K562 (cell line): Measurements from ENCODE around the gene HSPA2. TPM values are rescaled to one million over a fixed set of nuclear protein-coding genes. Genes with fewer than 3 reads are reported as not detected.

Experiments used
- CCAR2 ChIP-seq: fragments of 200-400 bp; formaldehyde crosslinking; IDR thresholded peaks from 2 replicates; pipeline ENCODE4 v1.6.1; 2017; ENCODE audit warnings: mild to moderate bottlenecking, low read depth, low read length
- NR1H2 ChIP-seq: sonication (generic); formaldehyde crosslinking; IDR thresholded peaks from 2 replicates; pipeline ENCODE4 v1.4.0; 2020; ENCODE audit warnings: mild to moderate bottlenecking, missing genetic modification reagents
- RFX5 ChIP-seq: IDR thresholded peaks from 2 replicates; pipeline ENCODE4 v1.6.1; 2011; ENCODE audit warnings: low read depth, mild to moderate bottlenecking, improper control_type of control experiment, low read length
- SMARCE1 ChIP-seq: fragments of 450-650 bp; IDR thresholded peaks from 2 replicates; pipeline ENCODE4 v1.7.1; 2016; ENCODE audit warnings: mild to moderate bottlenecking
- SMC3 ChIP-seq: conservative IDR thresholded peaks from 2 replicates; pipeline ENCODE4 v1.6.1; 2011; ENCODE audit warnings: low read depth, low read length, improper control_type of control experiment; ENCODE audit not compliant: insufficient read depth
- SREBF2 ChIP-seq: sonication (generic); formaldehyde crosslinking; IDR thresholded peaks from 2 replicates; pipeline ENCODE4 v1.4.0; 2020; ENCODE audit warnings: mild to moderate bottlenecking, missing genetic modification reagents
- TCF7L2 ChIP-seq: fragments of 150-350 bp; IDR thresholded peaks from 2 replicates; pipeline ENCODE4 v1.6.1; 2016; ENCODE audit warnings: low read depth, mild to moderate bottlenecking, low read length, moderate library complexity
- TCFL5 ChIP-seq: fragments of 250-450 bp; sonication (Bioruptor Pico); conservative IDR thresholded peaks from 2 replicates; pipeline ENCODE4 v1.6.1; 2021; ENCODE audit warnings: mild to moderate bottlenecking, moderate library complexity, matching md5 sums
- ZBTB11 ChIP-seq, 3 experiments: fragments of 200-800 bp in 1 of 3; fragments of 250-450 bp in 1 of 3; fragments of 450-650 bp in 1 of 3; sonication (Bioruptor Pico) in 1 of 3; sonication (Bioruptor generic) in 1 of 3; formaldehyde crosslinking in 1 of 3; IDR thresholded peaks; 2 replicates each; pipeline versions ENCODE4 v1.6.1 to v1.8.0; 2016 to 2022; ENCODE audit warnings: mild to moderate bottlenecking in 2 of 3, missing genetic modification characterization in 2 of 3, missing compliant biosample characterization in 1 of 3, moderate library complexity in 1 of 3
- ZNF133 ChIP-seq: fragments of 250-450 bp; sonication (Bioruptor Pico); IDR thresholded peaks from 2 replicates; pipeline ENCODE4 v1.4.0; 2020; ENCODE audit warnings: mild to moderate bottlenecking
- ZNF696 ChIP-seq: fragments of 250-450 bp; sonication (Bioruptor Pico); conservative IDR thresholded peaks from 2 replicates; pipeline ENCODE4 v1.4.0; 2020; ENCODE audit warnings: mild to moderate bottlenecking, moderate library complexity
- ZNF766 ChIP-seq: fragments of 200-800 bp; sonication (Bioruptor generic); conservative IDR thresholded peaks from 2 replicates; pipeline ENCODE4 v1.6.1; 2016; ENCODE audit warnings: missing genetic modification characterization, missing compliant biosample characterization
- polyA plus RNA-seq, 8 experiments: library from polyadenylated mRNA; depleted of rRNA in 4 of 8; stranded (reverse) in 5 of 8; unstranded in 3 of 8; fragments of >200 nt; fragmentation: Nextera tagmentation in 2 of 8; fragmentation: Illumina TruSeq in 1 of 8; extraction: Ambion mirVana in 2 of 8; extraction: Trizol in 1 of 8; gene quantifications; 2 replicates each; pipeline versions ENCODE4 v1.2.1 to v1.2.3, GENCODE V29; 2011 to 2014; ENCODE audit warnings: inconsistent platforms in 1 of 8, missing spikeins in 1 of 8
- total RNA-seq, 7 experiments: library from RNA; depleted of rRNA in 6 of 7; stranded (reverse); fragments of >200 nt in 6 of 7; fragmentation: Illumina TruSeq in 2 of 7; extraction: Trizol in 2 of 7; gene quantifications; 2 replicates each; pipeline versions ENCODE4 v1.2.1 to v1.2.3, GENCODE V29; 2011 to 2021; ENCODE audit warnings: low replicate concordance in 1 of 7
- TF ChIP-seq, protein P1 (sequence below): fragments of 250-450 bp; sonication (Bioruptor Pico); IDR thresholded peaks from 2 replicates; pipeline ENCODE4 v1.5.0; 2021

HSPA2 gene
- total and polyA plus RNA-seq, 9 of the 15 experiments (the other 6 are each of a cell fraction or from before 2014, with no cell fraction given) = not detected

GRCh38 chr14:64502887-64503433, 37.6 kb upstream of the HSPA2 start (continued):
- peak in 1 of 3 experiments; percentile 61; a peak in 1 of 6 replicates for TF ChIP-seq ZBTB11 (CRISPR knock-in tag; IDR thresholded peaks at IDR 0.05)
- TF ChIP-seq NR1H2 (CRISPR knock-in tag) = no peak
- TF ChIP-seq RFX5 = no peak
- no peak for TF ChIP-seq TCFL5 (CRISPR knock-in tag)
- TF ChIP-seq SREBF2 (CRISPR knock-in tag) = no peak
- no peak for TF ChIP-seq CCAR2
- no peak for TF ChIP-seq TCF7L2
- no peak for TF ChIP-seq ZNF133 (CRISPR knock-in tag)
- no peak for TF ChIP-seq SMC3
- TF ChIP-seq ZNF766 (CRISPR knock-in tag) = no peak
- no peak for TF ChIP-seq ZNF696 (CRISPR knock-in tag)
- TF ChIP-seq, protein P1, sequence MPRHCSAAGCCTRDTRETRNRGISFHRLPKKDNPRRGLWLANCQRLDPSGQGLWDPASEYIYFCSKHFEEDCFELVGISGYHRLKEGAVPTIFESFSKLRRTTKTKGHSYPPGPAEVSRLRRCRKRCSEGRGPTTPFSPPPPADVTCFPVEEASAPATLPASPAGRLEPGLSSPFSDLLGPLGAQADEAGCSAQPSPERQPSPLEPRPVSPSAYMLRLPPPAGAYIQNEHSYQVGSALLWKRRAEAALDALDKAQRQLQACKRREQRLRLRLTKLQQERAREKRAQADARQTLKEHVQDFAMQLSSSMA (CRISPR knock-in tag) = no peak
- TF ChIP-seq SMARCE1 = no peak
